H9 (cell line): ENCODE measurements around the gene RUNX1. TPM values are rescaled to one million over a fixed set of nuclear protein-coding genes. Genes with fewer than 3 reads are reported as not detected.

Experiments
- DNase-seq: peaks from one replicate; pipeline ENCODE4 v3.0.0-alpha.2; 2017
- H2AFZ ChIP-seq: one replicate; pipeline ENCODE4 v1.6.1; 2013; ENCODE audit warnings: mild to moderate bottlenecking, low read length, control low read depth, moderate library complexity
- H2AK5ac ChIP-seq: 2 replicates; pipeline ENCODE4 v1.6.1; 2013; ENCODE audit warnings: low read length, control low read depth, mixed read lengths; ENCODE audit not compliant: insufficient read length
- H2BK120ac ChIP-seq: one replicate; pipeline ENCODE4 v1.6.1; 2013; ENCODE audit warnings: low read depth, mild to moderate bottlenecking, low read length, control low read depth, inconsistent platforms; ENCODE audit not compliant: poor library complexity, severe bottlenecking
- H2BK12ac ChIP-seq: 2 replicates; pipeline ENCODE4 v1.6.1; 2013; ENCODE audit warnings: low read length, control low read depth, mixed read lengths, low read depth; ENCODE audit not compliant: insufficient read length
- H2BK15ac ChIP-seq: 2 replicates; pipeline ENCODE4 v1.6.1; 2013; ENCODE audit warnings: low read depth, low read length, control low read depth
- H2BK20ac ChIP-seq: one replicate; pipeline ENCODE4 v1.6.1; 2013; ENCODE audit warnings: low read depth, mild to moderate bottlenecking, low read length, control low read depth, inconsistent platforms; ENCODE audit not compliant: poor library complexity, severe bottlenecking
- H2BK5ac ChIP-seq: 2 replicates; pipeline ENCODE4 v1.6.1; 2013; ENCODE audit warnings: low read length, control low read depth, mixed read lengths; ENCODE audit not compliant: insufficient read length
- H3K14ac ChIP-seq: 2 replicates; pipeline ENCODE4 v1.6.1; 2013; ENCODE audit warnings: low read length, control low read depth; ENCODE audit not compliant: insufficient read depth
- H3K18ac ChIP-seq: 2 replicates; pipeline ENCODE4 v1.6.1; 2013; ENCODE audit warnings: low read depth, mild to moderate bottlenecking, mixed read lengths, low read length, control low read depth; ENCODE audit not compliant: insufficient read length
- H3K23ac ChIP-seq: 2 replicates; pipeline ENCODE4 v1.6.1; 2013; ENCODE audit warnings: low read length, control low read depth, mixed read lengths, low read depth; ENCODE audit not compliant: insufficient read length
- H3K23me2 ChIP-seq: 2 replicates; pipeline ENCODE4 v1.6.1; 2013; ENCODE audit warnings: low read depth, mild to moderate bottlenecking, mixed read lengths, low read length, control low read depth; ENCODE audit not compliant: insufficient read length, poor library complexity, severe bottlenecking
- H3K27ac ChIP-seq: 2 replicates; pipeline ENCODE4 v1.5.1; 2013; ENCODE audit warnings: low read length, control low read depth, mixed read lengths, low read depth; ENCODE audit not compliant: insufficient read length
- H3K27me3 ChIP-seq: 2 replicates; pipeline ENCODE4 v1.6.1; 2013; ENCODE audit warnings: low read length, control low read depth, inconsistent platforms; ENCODE audit not compliant: insufficient read depth
- H3K4ac ChIP-seq: 2 replicates; pipeline ENCODE4 v1.6.1; 2013; ENCODE audit warnings: low read depth, mild to moderate bottlenecking, control low read depth, inconsistent platforms, low read length, moderate library complexity
- H3K4me1 ChIP-seq: 2 replicates; pipeline ENCODE4 v1.6.1; 2013; ENCODE audit warnings: low read length, control low read depth, inconsistent platforms; ENCODE audit not compliant: insufficient read depth
- H3K4me2 ChIP-seq: 2 replicates; pipeline ENCODE4 v1.6.1; 2013; ENCODE audit warnings: low read length, control low read depth, mixed read lengths; ENCODE audit not compliant: insufficient read length, insufficient read depth
- H3K56ac ChIP-seq: 2 replicates; pipeline ENCODE4 v1.6.1; 2013; ENCODE audit warnings: low read depth, mild to moderate bottlenecking, mixed read lengths, low read length, control low read depth; ENCODE audit not compliant: insufficient read length
- H3K79me1 ChIP-seq: 2 replicates; pipeline ENCODE4 v1.6.1; 2013; ENCODE audit warnings: low read depth, mild to moderate bottlenecking, moderate library complexity, low read length, control low read depth, inconsistent platforms; ENCODE audit not compliant: insufficient read depth, poor library complexity, severe bottlenecking
- H3K79me2 ChIP-seq: 2 replicates; pipeline ENCODE4 v1.6.1; 2013; ENCODE audit warnings: low read length, control low read depth, inconsistent platforms; ENCODE audit not compliant: insufficient read depth
- H3K9ac ChIP-seq: 2 replicates; pipeline ENCODE4 v1.6.1; 2013; ENCODE audit warnings: low read length, control low read depth, mixed read lengths; ENCODE audit not compliant: insufficient read length; ENCODE audit errors: extremely low read depth
- H3K9me3 ChIP-seq: one replicate; pipeline ENCODE4 v1.6.1; 2013; ENCODE audit warnings: low read depth, low read length, inconsistent platforms; ENCODE audit not compliant: control insufficient read depth
- H3T11ph ChIP-seq: one replicate; pipeline ENCODE4 v1.6.1; 2013; ENCODE audit warnings: mild to moderate bottlenecking, low read length, control low read depth, inconsistent platforms
- H4K20me1 ChIP-seq: one replicate; pipeline ENCODE4 v1.6.1; 2013; ENCODE audit not compliant: control insufficient read depth, insufficient read length, insufficient read depth
- H4K5ac ChIP-seq: 2 replicates; pipeline ENCODE4 v1.6.1; 2013; ENCODE audit warnings: low read depth, mild to moderate bottlenecking, mixed read lengths, low read length, control low read depth; ENCODE audit not compliant: insufficient read length
- H4K8ac ChIP-seq: replicated peaks from 2 replicates; pipeline ENCODE4 v1.6.1; 2013; ENCODE audit warnings: low read length, control low read depth, mixed read lengths, low read depth; ENCODE audit not compliant: insufficient read length
- H4K91ac ChIP-seq: 2 replicates; pipeline ENCODE4 v1.6.1; 2013; ENCODE audit warnings: low read depth, mild to moderate bottlenecking, moderate library complexity, mixed read lengths, low read length, control low read depth; ENCODE audit not compliant: insufficient read length
- H3K27ac Mint-ChIP-seq, 3 experiments: 2 replicates in 2 of 3; 3 replicates in 1 of 3; pipeline ENCODE4 v1.8.0; 2020 to 2021; ENCODE audit warnings: mixed read lengths in 3 of 3, mild to moderate bottlenecking in 1 of 3, moderate library complexity in 1 of 3
- H3K27me3 Mint-ChIP-seq: 2 replicates; pipeline ENCODE4 v1.8.0; 2021; ENCODE audit warnings: low read depth, mild to moderate bottlenecking, moderate library complexity, mixed read lengths
- H3K36me3 Mint-ChIP-seq, 3 experiments: 2 replicates in 2 of 3; 3 replicates in 1 of 3; pipeline ENCODE4 v1.8.0; 2020 to 2021; ENCODE audit warnings: low read depth in 3 of 3, mixed read lengths in 3 of 3; ENCODE audit not compliant: insufficient read depth in 1 of 3
- H3K4me1 Mint-ChIP-seq, 2 experiments: 2 replicates each; pipeline ENCODE4 v1.8.0; 2020; ENCODE audit warnings: mixed read lengths in 2 of 2
- H3K4me3 Mint-ChIP-seq, 2 experiments: 2 replicates in 1 of 2; 3 replicates in 1 of 2; pipeline ENCODE4 v1.8.0; 2020 to 2021; ENCODE audit warnings: mild to moderate bottlenecking in 2 of 2, mixed read lengths in 2 of 2, moderate library complexity in 1 of 2
- H3K9me3 Mint-ChIP-seq, 2 experiments: 2 replicates in 1 of 2; 3 replicates in 1 of 2; pipeline ENCODE4 v1.8.0; 2020; ENCODE audit warnings: mild to moderate bottlenecking in 2 of 2, mixed read lengths in 2 of 2, moderate library complexity in 1 of 2
- WGBS: extraction: QIAGEN DNeasy Blood & Tissue Kit; methylation state at CpG from one replicate; pipeline ENCODE4 v1.1.7; 2013; ENCODE audit warnings: missing lambda C conversion rate, low lambda C conversion rate, mixed read lengths; ENCODE audit not compliant: insufficient read length; ENCODE audit errors: extremely low coverage; 5-methylcytosine and 5-hydroxymethylcytosine counted together
- total RNA-seq: library from RNA; stranded (reverse); gene quantifications from 2 replicates; pipeline ENCODE4 v1.2.1, GENCODE V29; 2021
- TF ChIP-seq, protein P1 (sequence below): fragments of 200-600 bp; sonication (generic); conservative IDR thresholded peaks from 3 replicates; pipeline ENCODE4 v1.8.0; 2021; ENCODE audit warnings: antibody characterized with exemption, mild to moderate bottlenecking

Gene RUNX1
- total RNA-seq, 1 experiment from 2014 or later = 0.72 TPM

DNA sequence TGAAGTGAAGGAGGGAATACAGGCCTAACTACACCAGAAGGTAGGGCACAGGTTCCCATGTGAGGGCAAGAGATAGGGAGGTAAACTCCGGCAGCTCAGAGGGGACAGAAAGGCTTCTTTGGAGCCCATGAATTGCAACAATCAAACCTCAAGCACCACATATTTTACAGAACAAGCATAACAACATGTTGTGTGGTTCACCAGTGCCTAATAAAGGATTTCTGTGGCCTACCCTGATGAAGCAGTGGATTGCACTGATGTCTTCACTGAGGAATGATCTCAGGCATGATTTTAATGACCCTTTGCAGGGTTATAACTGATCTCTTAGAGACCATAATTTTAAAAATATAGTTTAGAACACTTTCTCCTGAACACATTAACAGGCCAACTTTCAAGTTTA is 77.4 kb downstream of the RUNX1 start:
- Histone ChIP-seq H2AFZ (no peak overlapping the region), H4K91ac (no peak overlapping the region), H3K56ac (no peak overlapping the region), H3K18ac (no peak overlapping the region), H2BK12ac (no peak overlapping the region), H2BK120ac (no peak overlapping the region), H4K20me1 (no peaks in the 10 kb centered on the region), H4K5ac (no peak overlapping the region), H3K23me2 (no peaks in the 10 kb centered on the region), H3K27ac (no peak overlapping the region), H3K9ac (no peak overlapping the region), H3K79me2 (no peaks in the 10 kb centered on the region), H3T11ph (no peak overlapping the region), H3K23ac (no peak overlapping the region), H3K9me3 (no peaks in the 10 kb centered on the region), H2BK15ac (no peak overlapping the region), H2BK5ac (no peak overlapping the region), H3K27me3 (no peaks in the 10 kb centered on the region; the same call in 1 of the 2 replicates), H3K4me2 (no peak overlapping the region), H3K4ac (no peak overlapping the region), H3K4me1 (no peaks in the 10 kb centered on the region; the same call in 1 of the 2 replicates), H2AK5ac (no peak overlapping the region), H2BK20ac (no peak overlapping the region), H3K79me1 (no peaks in the 10 kb centered on the region), H3K14ac (no peak overlapping the region), H4K8ac (no peak overlapping the region)
- no peak for DNase-seq
- Mint-ChIP-seq H3K4me3 (no peak overlapping the region), H3K9me3 (no peaks in the 10 kb centered on the region), H3K27me3 (peaks cover 2% of the 10 kb centered on the region; the same call in 1 of the 2 replicates), H3K27ac (no peak overlapping the region), H3K4me1 (peaks cover 3 to 8% of the 10 kb centered on the region in 2 experiments; a peak in 3 of 4 replicates), H3K36me3 (no peaks in the 10 kb centered on the region)
- no CpG with 5 or more reads among the region's 1 CpG for WGBS
- TF ChIP-seq, protein P1, sequence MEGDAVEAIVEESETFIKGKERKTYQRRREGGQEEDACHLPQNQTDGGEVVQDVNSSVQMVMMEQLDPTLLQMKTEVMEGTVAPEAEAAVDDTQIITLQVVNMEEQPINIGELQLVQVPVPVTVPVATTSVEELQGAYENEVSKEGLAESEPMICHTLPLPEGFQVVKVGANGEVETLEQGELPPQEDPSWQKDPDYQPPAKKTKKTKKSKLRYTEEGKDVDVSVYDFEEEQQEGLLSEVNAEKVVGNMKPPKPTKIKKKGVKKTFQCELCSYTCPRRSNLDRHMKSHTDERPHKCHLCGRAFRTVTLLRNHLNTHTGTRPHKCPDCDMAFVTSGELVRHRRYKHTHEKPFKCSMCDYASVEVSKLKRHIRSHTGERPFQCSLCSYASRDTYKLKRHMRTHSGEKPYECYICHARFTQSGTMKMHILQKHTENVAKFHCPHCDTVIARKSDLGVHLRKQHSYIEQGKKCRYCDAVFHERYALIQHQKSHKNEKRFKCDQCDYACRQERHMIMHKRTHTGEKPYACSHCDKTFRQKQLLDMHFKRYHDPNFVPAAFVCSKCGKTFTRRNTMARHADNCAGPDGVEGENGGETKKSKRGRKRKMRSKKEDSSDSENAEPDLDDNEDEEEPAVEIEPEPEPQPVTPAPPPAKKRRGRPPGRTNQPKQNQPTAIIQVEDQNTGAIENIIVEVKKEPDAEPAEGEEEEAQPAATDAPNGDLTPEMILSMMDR = no peak
